ENCODE measurements around the gene DOCK4.
A peak's percentile ranks its signal among the peaks of the same experiment; 100 is the strongest.

DOCK4 gene

GRCh38 chr7:112186300-112186699 lies 19.9 kb downstream of the DOCK4 start:
- DNase-seq = no peak

- DNase-seq = no peak
Measured at GRCh38 chr7:112185005-112185834, 21.0 kb downstream of the DOCK4 start.

- no peak for DNase-seq
Measured at GRCh38 chr7:112184455-112184854, 21.7 kb downstream of the DOCK4 start.

GRCh38 chr7:112183266-112183665 lies 22.9 kb downstream of the DOCK4 start:
- no peak for DNase-seq

- no peak for DNase-seq
Measured at GRCh38 chr7:112182749-112183148, 23.4 kb downstream of the DOCK4 start.

GRCh38 chr7:112180223-112180622 lies 26.0 kb downstream of the DOCK4 start:
- DNase-seq = no peak

GRCh38 chr7:112176693-112177415 lies 29.3 kb downstream of the DOCK4 start:
- DNase-seq = no peak

- DNase-seq = no peak
Measured at GRCh38 chr7:112176241-112176640, 30.0 kb downstream of the DOCK4 start.

GRCh38 chr7:112174192-112174591 lies 32.0 kb downstream of the DOCK4 start:
- DNase-seq = no peak

GRCh38 chr7:112173568-112173905 lies 32.7 kb downstream of the DOCK4 start:
- peak; percentile 54 for DNase-seq

GRCh38 chr7:112172870-112173567 lies 33.2 kb downstream of the DOCK4 start:
- no peak for DNase-seq

GRCh38 chr7:112171673-112172072 lies 34.5 kb downstream of the DOCK4 start:
- no peak for DNase-seq

GRCh38 chr7:112168915-112169314 lies 37.3 kb downstream of the DOCK4 start:
- no peak for DNase-seq

GRCh38 chr7:112167147-112167546 lies 39.1 kb downstream of the DOCK4 start:
- peak; percentile 12 to 79 for DNase-seq

- no peak for DNase-seq
Measured at GRCh38 chr7:112162784-112163506, 43.3 kb downstream of the DOCK4 start.

GRCh38 chr7:112162142-112162766 lies 43.9 kb downstream of the DOCK4 start:
- DNase-seq = no peak

GRCh38 chr7:112161253-112162141 lies 44.7 kb downstream of the DOCK4 start:
- DNase-seq = no peak

GRCh38 chr7:112160771-112161150 lies 45.4 kb downstream of the DOCK4 start:
- DNase-seq = no peak

GRCh38 chr7:112160130-112160770 lies 45.9 kb downstream of the DOCK4 start:
- DNase-seq = no peak

- no peak for DNase-seq
Measured at GRCh38 chr7:112159351-112159750, 46.8 kb downstream of the DOCK4 start.

- no peak for DNase-seq
Measured at GRCh38 chr7:112157072-112157471, 49.1 kb downstream of the DOCK4 start.
